Lower leg skin (tissue), 4 donors: Measurements from ENCODE around the gene MAP2. TPM values are rescaled to one million over a fixed set of nuclear protein-coding genes. Genes with fewer than 3 reads are reported as not detected.

Experiments used
- DNase-seq, 2 donors: peaks; one replicate each; pipeline ENCODE4 v3.0.0-alpha.2; 2019; ENCODE audit warnings: low spot score in 2 of 2
- H3K4me3 ChIP-seq: fragments of 200-600 bp; sonication (generic); 2 replicates; pipeline ENCODE4 v1.5.1; 2017; ENCODE audit warnings: mild to moderate bottlenecking, low read depth; ENCODE audit not compliant: poor library complexity, severe bottlenecking
- POLR2A ChIP-seq, 2 donors: fragments of 450-650 bp; IDR thresholded peaks; one replicate each; pipeline ENCODE4 v1.6.1; 2016 to 2017; ENCODE audit warnings: antibody characterized with exemption in 2 of 2, mild to moderate bottlenecking in 1 of 2, moderate library complexity in 1 of 2
- WGBS, 2 donors: methylation state at CpG; one replicate each; pipeline ENCODE4 v1.1.5; 2018; 5-methylcytosine and 5-hydroxymethylcytosine counted together
- intact Hi-C: fragments of 100-400 bp; cut with DNase I; formaldehyde crosslinking; loops from one replicate; pipeline ENCODE4 v1.15.0; 2023; ENCODE audit warnings: low total_unique reads
- total RNA-seq, 4 donors: library from RNA; depleted of rRNA; stranded (reverse); fragments of >200 nt; gene quantifications; one replicate each; pipeline ENCODE4 v1.1.0, GENCODE V29; 2016
- TF ChIP-seq, protein P1 (sequence below), 3 donors: fragments of 450-650 bp; IDR thresholded peaks; one replicate each; pipeline ENCODE4 v1.5.1; 2016; ENCODE audit warnings: antibody characterized with exemption in 3 of 3, mild to moderate bottlenecking in 3 of 3, moderate library complexity in 2 of 3

Gene MAP2
- total RNA-seq, 4 donors from 2014 or later: 35.1 to 47.8 (median 40.9) TPM

DNA sequence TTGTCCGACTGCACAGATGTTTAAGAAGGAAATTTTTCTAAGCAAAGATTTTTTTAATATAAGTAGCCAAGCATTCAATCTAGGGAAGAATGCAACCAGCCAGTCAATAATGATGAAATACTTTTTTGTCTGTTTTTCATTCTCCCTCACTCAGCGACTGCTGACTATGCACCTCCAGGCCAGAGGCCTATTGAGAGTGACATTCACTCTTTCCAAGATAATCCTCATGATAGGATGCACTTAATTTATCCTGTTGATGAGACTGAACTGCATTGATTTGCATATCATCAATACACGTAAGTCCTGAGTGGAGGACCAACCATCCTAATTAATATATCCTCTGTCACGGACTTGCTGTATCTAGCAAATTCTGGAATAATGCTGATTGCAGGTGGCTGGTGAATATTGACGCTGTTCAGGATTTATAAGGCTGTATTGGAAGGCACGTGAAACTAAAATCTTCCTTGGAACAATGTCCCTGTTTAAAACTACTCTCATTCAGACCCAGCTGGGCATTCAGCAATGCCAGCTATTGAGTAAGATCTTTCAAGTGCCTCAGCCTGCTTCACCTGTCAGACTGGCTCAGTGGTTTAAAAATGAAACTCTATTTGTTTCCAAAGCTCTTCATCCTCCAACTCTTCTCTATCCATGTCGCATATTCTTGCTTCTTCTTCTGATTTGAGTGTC, 142.2 kb downstream of the MAP2 start:
- WGBS, 2 donors: 79 to 80% methylated on average over 7 of the region's 7 CpGs
- DNase-seq: no peak
- TF ChIP-seq POLR2A (IDR thresholded peaks at IDR 0.05): no peak
- TF ChIP-seq, protein P1, sequence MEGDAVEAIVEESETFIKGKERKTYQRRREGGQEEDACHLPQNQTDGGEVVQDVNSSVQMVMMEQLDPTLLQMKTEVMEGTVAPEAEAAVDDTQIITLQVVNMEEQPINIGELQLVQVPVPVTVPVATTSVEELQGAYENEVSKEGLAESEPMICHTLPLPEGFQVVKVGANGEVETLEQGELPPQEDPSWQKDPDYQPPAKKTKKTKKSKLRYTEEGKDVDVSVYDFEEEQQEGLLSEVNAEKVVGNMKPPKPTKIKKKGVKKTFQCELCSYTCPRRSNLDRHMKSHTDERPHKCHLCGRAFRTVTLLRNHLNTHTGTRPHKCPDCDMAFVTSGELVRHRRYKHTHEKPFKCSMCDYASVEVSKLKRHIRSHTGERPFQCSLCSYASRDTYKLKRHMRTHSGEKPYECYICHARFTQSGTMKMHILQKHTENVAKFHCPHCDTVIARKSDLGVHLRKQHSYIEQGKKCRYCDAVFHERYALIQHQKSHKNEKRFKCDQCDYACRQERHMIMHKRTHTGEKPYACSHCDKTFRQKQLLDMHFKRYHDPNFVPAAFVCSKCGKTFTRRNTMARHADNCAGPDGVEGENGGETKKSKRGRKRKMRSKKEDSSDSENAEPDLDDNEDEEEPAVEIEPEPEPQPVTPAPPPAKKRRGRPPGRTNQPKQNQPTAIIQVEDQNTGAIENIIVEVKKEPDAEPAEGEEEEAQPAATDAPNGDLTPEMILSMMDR (IDR thresholded peaks at IDR 0.05): no peak

DNA sequence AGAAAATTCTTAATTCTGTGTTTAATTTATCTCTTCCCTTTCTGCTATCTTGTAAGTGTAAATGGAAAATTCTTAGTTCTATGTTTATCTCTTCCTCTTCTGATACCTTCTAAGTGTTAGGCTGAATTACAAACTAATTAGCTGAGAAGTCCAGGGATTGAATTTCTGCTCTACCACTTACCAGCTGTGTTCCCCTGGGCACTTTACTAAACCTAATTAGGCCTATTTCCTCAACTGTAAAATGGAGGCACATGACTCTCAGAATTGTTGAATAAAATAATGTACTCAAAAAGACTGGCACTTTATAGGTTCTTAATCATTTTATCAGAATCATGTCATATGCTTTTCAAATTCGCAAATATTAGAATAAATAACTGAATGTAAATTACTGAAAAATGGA, 146.3 kb downstream of the MAP2 start:
- WGBS, 2 donors: 94 to 95% methylated on average over 1 of the region's 1 CpG
- DNase-seq: no peak
- no peak overlapping the region for H3K4me3 ChIP-seq
- TF ChIP-seq, protein P1 (IDR thresholded peaks at IDR 0.05): no peak
- no peak for TF ChIP-seq POLR2A (IDR thresholded peaks at IDR 0.05)
- intact Hi-C loops: loop anchor here (10.0 kb wide), 1 partner anchor 235 kb away; no protein-coding TSS in a partner anchor

More for the DNA sequence above, 142.2 kb downstream of the MAP2 start:
- intact Hi-C loops: no loop called here
- H3K4me3 ChIP-seq: no peak overlapping the region

DNA sequence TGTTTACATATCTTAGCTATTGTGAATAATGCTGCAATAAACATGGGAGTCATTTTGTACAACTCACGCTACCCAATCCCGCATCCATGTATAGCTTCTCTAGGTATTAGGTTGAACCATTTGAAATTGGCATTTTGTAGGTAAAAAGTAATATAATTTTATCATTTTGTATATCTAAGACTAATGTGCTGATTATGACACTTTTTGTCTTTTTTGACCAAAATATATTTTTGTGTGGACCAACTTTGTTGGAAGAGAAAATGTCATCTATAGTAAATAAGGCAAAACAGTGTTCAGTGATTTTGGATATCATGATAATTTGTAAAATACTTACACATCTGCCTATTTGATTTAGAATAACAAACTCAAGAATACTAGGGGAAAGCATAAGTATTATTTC, 150.7 kb downstream of the MAP2 start:
- WGBS, 2 donors: 96 to 97% methylated on average over 2 of the region's 2 CpGs
- intact Hi-C loops: loop anchor here (10.0 kb wide), 1 partner anchor 240 kb away; no protein-coding TSS in a partner anchor
- TF ChIP-seq POLR2A (IDR thresholded peaks at IDR 0.05): no peak
- TF ChIP-seq, protein P1 (IDR thresholded peaks at IDR 0.05): no peak
- DNase-seq: no peak
- H3K4me3 ChIP-seq: no peak overlapping the region

DNA sequence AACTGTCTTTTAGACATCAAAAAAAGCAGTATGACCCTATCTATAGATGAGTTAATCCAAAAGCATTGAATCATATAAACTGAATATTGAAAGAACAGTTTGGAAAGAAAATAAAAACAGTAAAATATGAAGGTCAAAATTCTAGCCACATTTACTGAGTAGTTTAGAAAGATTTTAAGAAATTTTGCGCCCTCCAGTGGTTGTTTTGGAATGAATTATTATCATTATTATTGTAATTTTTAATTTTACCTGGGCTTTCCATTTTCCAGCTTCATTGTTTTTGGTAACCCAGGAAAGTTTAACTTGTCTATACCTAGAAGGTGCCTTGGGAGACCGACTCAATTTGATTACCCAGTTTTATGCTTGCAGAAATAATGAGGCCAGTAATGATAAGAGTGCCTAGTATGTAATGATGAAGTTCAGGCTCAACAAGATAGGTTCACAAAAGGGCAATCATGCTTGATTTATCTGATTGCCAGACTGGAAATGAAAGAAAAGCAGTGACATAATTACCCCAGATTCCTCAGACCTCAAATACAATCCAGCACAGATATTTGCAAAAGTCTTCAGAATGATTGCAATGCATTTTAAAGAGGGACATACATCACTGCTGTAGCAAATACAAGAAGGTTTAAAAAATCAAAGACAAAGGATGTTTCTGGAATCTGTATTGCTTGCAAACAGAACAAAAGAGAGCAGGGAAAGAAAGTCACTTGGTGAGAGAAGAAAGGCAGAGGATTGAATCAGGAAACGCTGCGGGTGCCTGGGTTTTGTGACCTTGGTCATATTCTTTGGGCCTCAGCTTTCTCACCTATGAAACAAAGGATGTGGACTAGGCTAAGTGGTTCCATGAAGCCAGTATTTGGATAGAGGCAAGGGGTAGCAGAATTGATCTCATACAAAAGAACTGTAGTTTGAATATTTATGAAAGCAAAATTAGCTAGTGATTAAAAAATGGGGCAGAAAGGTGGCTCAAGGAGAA, 153.8 kb downstream of the MAP2 start:
- H3K4me3 ChIP-seq: no peak overlapping the region
- DNase-seq: no peak
- WGBS, 2 donors: 69 to 71% methylated on average over 4 of the region's 4 CpGs
- TF ChIP-seq POLR2A (IDR thresholded peaks at IDR 0.05): no peak
- TF ChIP-seq, protein P1 (IDR thresholded peaks at IDR 0.05): no peak
- intact Hi-C loops: loop anchor here (10.0 kb wide), 1 partner anchor 243 kb away; no protein-coding TSS in a partner anchor

DNA sequence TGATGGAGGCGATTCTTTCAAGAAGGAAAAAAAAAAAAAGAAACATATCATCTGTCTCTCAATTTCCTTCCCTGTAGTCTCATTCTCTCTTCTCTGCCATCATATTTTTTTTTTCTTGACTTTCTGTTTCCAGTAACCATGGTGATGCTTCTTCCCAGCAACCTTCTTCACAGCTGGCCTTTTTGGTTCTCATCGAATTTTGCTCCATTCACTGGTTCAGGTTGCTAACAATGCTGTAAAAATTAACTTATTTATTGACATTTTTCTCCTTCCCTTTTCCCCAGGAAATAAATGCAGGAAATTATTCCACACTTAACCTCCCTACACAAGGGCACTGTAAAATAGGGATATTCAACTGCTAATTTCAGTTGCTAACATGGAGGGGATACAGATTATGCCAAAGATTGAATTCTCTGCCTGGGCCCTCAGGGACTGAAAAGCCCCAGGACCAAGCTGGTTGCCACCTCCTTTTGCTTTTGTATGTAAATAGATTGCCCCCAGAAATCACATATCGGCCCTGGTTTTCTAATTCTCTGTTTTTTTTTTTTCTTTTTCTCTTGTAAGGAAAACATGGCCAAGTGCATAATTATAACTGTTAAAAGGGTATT, 154.7 kb downstream of the MAP2 start:
- intact Hi-C loops: loop anchor here (10.0 kb wide), 1 partner anchor 244 kb away; no protein-coding TSS in a partner anchor
- TF ChIP-seq, protein P1 (IDR thresholded peaks at IDR 0.05): no peak
- TF ChIP-seq POLR2A (IDR thresholded peaks at IDR 0.05): no peak
- H3K4me3 ChIP-seq: no peak overlapping the region
- 63 to 64% methylated on average over 2 to 3 of the region's 3 CpGs for WGBS, 2 donors
- no peak for DNase-seq
